Measurements from ENCODE around the gene TMEM219. TPM values are rescaled to one million over a fixed set of nuclear protein-coding genes. Genes with fewer than 3 reads are reported as not detected.
A peak's percentile ranks its signal among the peaks of the same experiment; 100 is the strongest.

The TMEM219 gene
- total and polyA plus RNA-seq, 9 of the 15 experiments (the other 6 are each of a cell fraction or from before 2014, with no cell fraction given), result 35.3 to 62.8 (median 55.5) TPM

- TF ChIP-seq ZMIZ1 (IDR thresholded peaks at IDR 0.05; ENCODE audit: low read depth in 2 of 2, low read length in 2 of 2), result no peak
Observed at GRCh38 chr16:29962344-29962994, 590 bp downstream of the TMEM219 start (continued).

- Histone ChIP-seq H2AFZ (ENCODE audit: low read depth, low read length) (no peak overlapping the region; the same call in 1 of the 2 replicates), H3K79me2 (ENCODE audit: control insufficient read depth, insufficient read depth, low read length) (peaks cover 7% of the 10 kb centered on the region; the same call in 2 of the 3 replicates), H3K4me3 (peak overlapping the region; percentile 69; the same call in 1 of the 2 replicates), H3K27ac (ENCODE audit: extremely low read depth, low read depth, low read length) (no peak overlapping the region), H4K20me1 (replicated peaks; ENCODE audit: control insufficient read depth, insufficient read depth, low read length) (no peaks in the 10 kb centered on the region), H3K4me2 (ENCODE audit: insufficient read depth, low read length) (peak overlapping the region; percentile 87), H3K9me3 (replicated peaks; ENCODE audit: control insufficient read depth, insufficient read depth, low read depth, low read length) (no peaks in the 10 kb centered on the region; the same call in 1 of the 2 replicates), H3K9me1 (ENCODE audit: control insufficient read depth, insufficient read depth, low read length) (no peaks in the 10 kb centered on the region), H3K27me3 (ENCODE audit: control insufficient read depth in 2 of 2, insufficient read depth in 2 of 2, low read length in 2 of 2) (no peaks in the 10 kb centered on the region), H3K4me1 (replicated peaks in 1 of 2; ENCODE audit: control insufficient read depth in 2 of 2, insufficient read depth in 2 of 2, low read length in 2 of 2) (peaks cover 12 to 20% of the 10 kb centered on the region in 2 experiments; a peak in 4 of 5 replicates), H3K9ac (ENCODE audit: insufficient read depth in 1 of 2, low read depth in 2 of 2, low read length in 2 of 2) (peak overlapping the region; percentile 86 to 95), H3K36me3 (ENCODE audit: control insufficient read depth, insufficient read depth, low read length) (peaks cover 11% of the 10 kb centered on the region)
- CTCF ChIA-PET (ENCODE audit: low intra/inter-chr PET ratio), result no interaction called here
- DNase-seq (ENCODE audit: extremely low read depth in 1 of 4, low spot score in 3 of 4), result peak in 1 of 4 experiments; percentile 2
- POLR2A ChIA-PET, result interaction anchor here (1.9 to 3.3 kb wide), 2 partner anchors 11 to 19 kb away, joined by 17 to 18 read pairs; partner anchors contain the start of gene TAOK2
- no peak for FAIRE-seq
- no peak for ATAC-seq
- intact Hi-C loops (cut with micrococcal nuclease), result loop anchor here (5.0 kb wide), 1 partner anchor 36 kb away; the partner anchor contains the start of gene KCTD13
- TF ChIP-seq ZFP36 (IDR thresholded peaks at IDR 0.05; ENCODE audit: low read depth, low read length, partially characterized antibody), result peak; percentile 2
- TF ChIP-seq NCOA2 (IDR thresholded peaks at IDR 0.05; ENCODE audit: partially characterized antibody in 2 of 2), result no peak
- BruUV-seq (replicated peaks), result no TSS peak
- in situ Hi-C loops (cut with MboI), result no loop called here
- WGBS (ENCODE audit: insufficient coverage, low coverage, missing lambda C conversion rate), result 85% methylated on average over 9 of the region's 14 CpGs
Observed at GRCh38 chr16:29963021-29963743, 1.3 kb downstream of the TMEM219 start.
